CD14-positive monocyte (primary cell): ENCODE measurements around the gene MIDN. TPM values are rescaled to one million over a fixed set of nuclear protein-coding genes. Genes with fewer than 3 reads are reported as not detected.

Experiments
- DNase-seq, 3 donors: peaks; one replicate each; pipeline ENCODE4 v3.0.0-alpha.2; 2011 to 2022
- H2AFZ ChIP-seq: 2 replicates; pipeline ENCODE4 v1.6.0; 2012; ENCODE audit warnings: mild to moderate bottlenecking, low read depth, low read length, inconsistent platforms; ENCODE audit not compliant: insufficient read depth, poor library complexity, severe bottlenecking
- H3K27ac ChIP-seq, 2 donors: 1 replicate in 1 of 2; 2 replicates in 1 of 2; pipeline ENCODE4 v1.5.1; 2012 to 2013; ENCODE audit warnings: low read length in 2 of 2, control low read depth in 1 of 2, inconsistent platforms in 1 of 2, low read depth in 1 of 2, mild to moderate bottlenecking in 1 of 2
- H3K27me3 ChIP-seq, 2 donors: one replicate each; pipeline versions ENCODE4 v1.6.0 to v1.6.1; 2011 to 2013; ENCODE audit warnings: low read length in 2 of 2; ENCODE audit not compliant: control insufficient read depth in 2 of 2, insufficient read depth in 2 of 2
- H3K36me3 ChIP-seq, 2 donors: replicated peaks in 1 of 2; 1 replicate in 1 of 2; 2 replicates in 1 of 2; pipeline versions ENCODE4 v1.5.1 to v1.6.1; 2012 to 2013; ENCODE audit warnings: low read length in 2 of 2, control low read depth in 1 of 2, inconsistent platforms in 1 of 2, mild to moderate bottlenecking in 1 of 2; ENCODE audit not compliant: insufficient read depth in 2 of 2, control insufficient read depth in 1 of 2
- H3K4me1 ChIP-seq, 2 donors: 1 replicate in 1 of 2; 2 replicates in 1 of 2; pipeline versions ENCODE4 v1.5.1 to v1.6.1; 2012 to 2013; ENCODE audit warnings: low read length in 2 of 2, control low read depth in 1 of 2, inconsistent platforms in 1 of 2, mild to moderate bottlenecking in 1 of 2, moderate library complexity in 1 of 2; ENCODE audit not compliant: insufficient read depth in 2 of 2, control insufficient read depth in 1 of 2
- H3K4me2 ChIP-seq: replicated peaks from 2 replicates; pipeline ENCODE3; 2012; ENCODE audit warnings: low read length, moderate library complexity, mild to moderate bottlenecking; ENCODE audit not compliant: poor library complexity, severe bottlenecking; ENCODE audit errors: extremely low read depth
- H3K4me3 ChIP-seq, 3 experiments: fragments of 200-600 bp in 1 of 3; sonication (generic) in 1 of 3; replicated peaks in 1 of 3; 1 replicate in 2 of 3; 2 replicates in 1 of 3; pipeline ENCODE4 v1.5.1; 2011 to 2013; ENCODE audit warnings: low read length in 3 of 3, mild to moderate bottlenecking in 3 of 3, control low read depth in 2 of 3, low read depth in 2 of 3, inconsistent platforms in 1 of 3, moderate library complexity in 1 of 3
- H3K79me2 ChIP-seq: 2 replicates; pipeline ENCODE4 v1.6.0; 2012; ENCODE audit warnings: mild to moderate bottlenecking, control low read depth, inconsistent platforms, low read length, moderate library complexity; ENCODE audit not compliant: insufficient read depth
- H3K9ac ChIP-seq: 2 replicates; pipeline ENCODE4 v1.6.0; 2017; ENCODE audit warnings: low read length, mild to moderate bottlenecking; ENCODE audit not compliant: insufficient read depth, poor library complexity, severe bottlenecking
- H3K9me3 ChIP-seq, 2 donors: replicated peaks in 1 of 2; 1 replicate in 1 of 2; 2 replicates in 1 of 2; pipeline versions ENCODE4 v1.5.1 to v1.6.1; 2012 to 2013; ENCODE audit warnings: low read length in 2 of 2, control low read depth in 1 of 2; ENCODE audit not compliant: control insufficient read depth in 1 of 2, insufficient read depth in 1 of 2
- H4K20me1 ChIP-seq: 2 replicates; pipeline ENCODE4 v1.6.0; 2012; ENCODE audit warnings: mild to moderate bottlenecking, low read length, control low read depth, moderate library complexity; ENCODE audit not compliant: insufficient read depth
- H3K27ac Mint-ChIP-seq, 7 donors: one replicate each; pipeline ENCODE4 v1.8.0; 2020; ENCODE audit warnings: mild to moderate bottlenecking in 7 of 7, mixed read lengths in 7 of 7, moderate library complexity in 6 of 7, inconsistent platforms in 2 of 7
- H3K27me3 Mint-ChIP-seq, 3 donors: one replicate each; pipeline ENCODE4 v1.8.0; 2021 to 2022; ENCODE audit warnings: low read depth in 3 of 3, mild to moderate bottlenecking in 3 of 3, mixed read lengths in 3 of 3, moderate library complexity in 3 of 3, inconsistent platforms in 1 of 3
- H3K36me3 Mint-ChIP-seq, 2 donors: one replicate each; pipeline ENCODE4 v1.8.0; 2020; ENCODE audit warnings: mixed read lengths in 2 of 2, inconsistent platforms in 1 of 2, mild to moderate bottlenecking in 1 of 2
- H3K4me1 Mint-ChIP-seq: one replicate; pipeline ENCODE4 v1.8.0; 2020; ENCODE audit warnings: mild to moderate bottlenecking, mixed read lengths
- H3K4me3 Mint-ChIP-seq, 2 donors: one replicate each; pipeline ENCODE4 v1.8.0; 2020; ENCODE audit warnings: mild to moderate bottlenecking in 2 of 2, mixed read lengths in 2 of 2, moderate library complexity in 1 of 2
- H3K9me3 Mint-ChIP-seq, 7 donors: one replicate each; pipeline ENCODE4 v1.8.0; 2020 to 2022; ENCODE audit warnings: mixed read lengths in 7 of 7, mild to moderate bottlenecking in 6 of 7, moderate library complexity in 6 of 7, inconsistent platforms in 2 of 7
- CTCF ChIP-seq: fragments of 200-600 bp; IDR thresholded peaks from one replicate; pipeline ENCODE4 v1.8.0; 2022; ENCODE audit warnings: antibody characterized with exemption, mild to moderate bottlenecking
- WGBS: methylation state at CpG from one replicate; pipeline ENCODE4 v1.1.5; 2013; ENCODE audit warnings: missing lambda C conversion rate; ENCODE audit not compliant: insufficient coverage; 5-methylcytosine and 5-hydroxymethylcytosine counted together
- intact Hi-C, 2 donors: fragments of 100-400 bp; cut with micrococcal nuclease; formaldehyde crosslinking; loops; one replicate each; pipeline versions ENCODE4 v1.15.0 to v1.15.1; 2023
- polyA plus RNA-seq, 3 donors: library from polyadenylated mRNA; depleted of rRNA in 1 of 3; unstranded in 2 of 3; stranded (reverse) in 1 of 3; fragments of 300-500 nt in 2 of 3; fragments of >200 nt in 1 of 3; fragmentation: Illumina TruSeq in 2 of 3; gene quantifications; 1 replicate in 2 of 3; 2 replicates in 1 of 3; pipeline ENCODE4 v1.2.3, GENCODE V29; 2012 to 2021

Gene MIDN
- polyA plus RNA-seq, 3 donors = 5.6 to 301 (median 11.0) TPM

- peak overlapping the region; percentile 92 to 94 for H3K27ac ChIP-seq
- H3K4me3 Mint-ChIP-seq = peak overlapping the region; percentile 95 to 97
- H4K20me1 ChIP-seq = peaks cover 73% of the 10 kb centered on the region
- no peak overlapping the region for H2AFZ ChIP-seq
- TF ChIP-seq CTCF = no peak
- H3K36me3 ChIP-seq = peaks cover 40 to 50% of the 10 kb centered on the region in 2 donors
- intact Hi-C loops = loop anchor here in 1 of 2 donors (1.0 kb wide), 1 partner anchor 8 kb away; no protein-coding TSS in a partner anchor
- H3K9me3 Mint-ChIP-seq = peaks cover 0 to 2% (median 0%) of the 10 kb centered on the region in 7 donors
- H3K9ac ChIP-seq = peak overlapping the region; percentile 93
- H3K27me3 Mint-ChIP-seq = peaks cover 0 to 4% (median 0%) of the 10 kb centered on the region in 3 donors
- WGBS = 1% methylated on average over 15 of the region's 30 CpGs
- peaks cover 69% of the 10 kb centered on the region for H3K79me2 ChIP-seq
- H3K4me2 ChIP-seq = peak overlapping the region; percentile 96
- H3K27me3 ChIP-seq = no peaks in the 10 kb centered on the region
- peaks cover 27% of the 10 kb centered on the region for H3K4me1 Mint-ChIP-seq
- no peaks in the 10 kb centered on the region for H3K9me3 ChIP-seq
- H3K36me3 Mint-ChIP-seq = peaks cover 32 to 42% of the 10 kb centered on the region in 2 donors
- peak overlapping the region; percentile 77 to 99 (median 89) for H3K4me3 ChIP-seq
- H3K27ac Mint-ChIP-seq = peak overlapping the region; percentile 93 to 98 (median 96)
- DNase-seq = peak; percentile 96 to 98 (median 96)
- H3K4me1 ChIP-seq = peaks cover 43 to 50% of the 10 kb centered on the region in 2 donors
These were observed 3.9 kb downstream of the MIDN start for GRCh38 chr19:1252221-1252820.

GRCh38 chr19:1252821-1253513 lies 4.6 kb downstream of the MIDN start:
- Mint-ChIP-seq H3K4me1 (peaks cover 29% of the 10 kb centered on the region), H3K9me3 (peaks cover 0 to 2% (median 0%) of the 10 kb centered on the region in 7 donors), H3K27ac (peak overlapping the region; percentile 85 to 97 (median 94)), H3K4me3 (peak overlapping the region; percentile 80 to 97), H3K27me3 (peaks cover 0 to 4% (median 0%) of the 10 kb centered on the region in 3 donors), H3K36me3 (peaks cover 37 to 49% of the 10 kb centered on the region in 2 donors)
- peak overlapping the region; percentile 92 to 94 for H3K27ac ChIP-seq
- WGBS = 0% methylated on average over 3 of the region's 26 CpGs
- intact Hi-C loops = loop anchor here in 1 of 2 donors (1.0 kb wide), 1 partner anchor 7 kb away; no protein-coding TSS in a partner anchor
- peaks cover 43 to 50% of the 10 kb centered on the region in 2 donors for H3K4me1 ChIP-seq
- H3K9me3 ChIP-seq = no peaks in the 10 kb centered on the region
- DNase-seq = peak; percentile 92 to 97 (median 95)
- H3K79me2 ChIP-seq = peaks cover 75% of the 10 kb centered on the region
- peak overlapping the region; percentile 93 for H3K9ac ChIP-seq
- peak overlapping the region; percentile 77 to 99 (median 89) for H3K4me3 ChIP-seq
- TF ChIP-seq CTCF = peak; percentile 10
- H2AFZ ChIP-seq = no peak overlapping the region
- H3K27me3 ChIP-seq = no peaks in the 10 kb centered on the region
- H4K20me1 ChIP-seq = peaks cover 80% of the 10 kb centered on the region
- H3K36me3 ChIP-seq = peaks cover 47 to 56% of the 10 kb centered on the region in 2 donors
- peak overlapping the region; percentile 96 for H3K4me2 ChIP-seq
